ENCODE data around the gene OAS3. TPM values are rescaled to one million over a fixed set of nuclear protein-coding genes. Genes with fewer than 3 reads are reported as not detected.

OAS3 gene
- total RNA-seq (2014; rRNA removed; shearing (Covaris generic)), result 0.45 and 0.76 TPM in 2 replicates

DNA sequence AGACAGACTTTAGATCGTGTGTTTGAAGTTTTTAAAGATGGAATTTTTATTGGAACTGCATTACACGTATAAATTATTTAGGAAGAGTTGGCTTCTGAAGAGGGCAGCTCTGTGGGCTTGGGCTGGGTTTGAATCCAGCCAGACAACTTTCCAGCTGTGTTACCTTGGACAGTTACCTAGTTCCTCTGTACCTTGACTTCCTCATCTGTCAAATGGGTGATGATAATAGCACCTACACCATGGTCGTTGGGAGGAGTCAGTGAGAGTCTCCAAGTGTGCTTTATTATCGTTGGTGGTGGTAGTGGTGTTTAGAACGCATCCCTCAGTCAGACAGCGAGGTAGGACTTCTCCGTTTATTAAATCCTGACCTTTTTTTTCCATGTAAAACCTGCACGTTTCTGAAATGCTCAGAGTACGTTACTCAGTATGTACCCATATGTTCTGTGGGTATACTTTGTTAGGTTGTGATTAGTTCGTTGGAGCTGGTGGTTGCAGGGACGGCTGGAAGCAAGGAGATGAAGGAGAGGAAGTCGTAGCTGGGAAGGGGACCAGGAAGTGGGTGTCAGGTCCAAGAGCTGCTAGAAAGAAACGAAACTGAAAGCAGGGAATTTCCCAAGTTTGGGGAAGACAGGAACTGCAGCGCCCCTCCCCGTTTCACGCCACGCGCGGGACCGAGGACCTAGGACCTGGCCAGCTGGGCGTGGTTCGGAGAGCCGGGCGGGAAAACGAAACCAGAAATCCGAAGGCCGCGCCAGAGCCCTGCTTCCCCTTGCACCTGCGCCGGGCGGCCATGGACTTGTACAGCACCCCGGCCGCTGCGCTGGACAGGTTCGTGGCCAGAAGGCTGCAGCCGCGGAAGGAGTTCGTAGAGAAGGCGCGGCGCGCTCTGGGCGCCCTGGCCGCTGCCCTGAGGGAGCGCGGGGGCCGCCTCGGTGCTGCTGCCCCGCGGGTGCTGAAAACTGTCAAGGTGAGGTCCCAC lies at the start of gene OAS3:
Gene OAS3 (plus strand): TSS at position 734 of the 979 bp plus-strand sequence. CDS start 57 bp downstream, at position 791.
- H3K36me3 ChIP-seq, result no peaks in the 10 kb centered on the region
- DNase-seq, result peak; percentile 6
- no peaks in the 10 kb centered on the region for H3K27me3 ChIP-seq
- H3K4me3 ChIP-seq, result peak within 1 kb of the TSS; percentile 39
- H3K4me1 ChIP-seq, result no peaks in the 10 kb centered on the region
- no peaks in the 10 kb centered on the region for H3K9me3 ChIP-seq (replicated peaks)
- H3K27ac ChIP-seq, result no peak within 1 kb of the TSS

- Histone ChIP-seq H3K27me3 (no peaks in the 10 kb centered on the region), H3K36me3 (no peaks in the 10 kb centered on the region), H3K9me3 (replicated peaks) (no peaks in the 10 kb centered on the region), H3K4me3 (no peak overlapping the region), H3K4me1 (no peaks in the 10 kb centered on the region), H3K27ac (no peak overlapping the region)
- DNase-seq, result no peak
Measured at GRCh38 chr12:112891093-112892024, 46.9 kb upstream of the OAS3 start.

GRCh38 chr12:112892856-112893255 lies 45.4 kb upstream of the OAS3 start:
- Histone ChIP-seq H3K36me3 (no peaks in the 10 kb centered on the region), H3K27ac (no peak overlapping the region), H3K9me3 (replicated peaks) (no peaks in the 10 kb centered on the region), H3K27me3 (0 out of 2 replicates have a peak, but pooled peaks cover 2% of the 10 kb centered on the region), H3K4me3 (no peak overlapping the region), H3K4me1 (no peaks in the 10 kb centered on the region)
- no peak for DNase-seq

DNA sequence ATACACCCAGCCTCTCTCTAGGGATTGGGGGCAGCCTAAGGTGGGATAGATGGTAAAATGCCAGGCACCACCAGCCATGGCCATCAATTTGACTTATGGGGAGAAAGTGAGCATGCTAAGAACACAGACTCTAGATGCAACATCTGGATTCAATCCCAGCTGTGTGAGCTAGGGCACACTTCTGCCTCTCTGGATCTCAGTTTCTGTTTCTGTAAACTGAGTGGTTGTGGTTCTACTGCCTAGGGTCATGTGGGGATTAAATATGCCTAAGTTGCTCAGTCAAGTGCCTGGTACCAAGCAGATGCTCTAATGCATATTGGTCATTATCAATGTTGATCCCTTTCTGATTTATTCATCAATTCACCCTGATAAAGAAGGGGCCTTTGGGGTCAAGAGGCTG lies 44.1 kb upstream of the OAS3 start:
- no peaks in the 10 kb centered on the region for H3K36me3 ChIP-seq
- H3K4me3 ChIP-seq, result no peak overlapping the region
- H3K27ac ChIP-seq, result no peak overlapping the region
- DNase-seq, result no peak
- H3K4me1 ChIP-seq, result no peaks in the 10 kb centered on the region
- H3K27me3 ChIP-seq, result 0 out of 2 replicates have a peak, but pooled peaks cover 2% of the 10 kb centered on the region
- no peaks in the 10 kb centered on the region for H3K9me3 ChIP-seq (replicated peaks)

- no peaks in the 10 kb centered on the region for H3K9me3 ChIP-seq (replicated peaks)
- H3K27me3 ChIP-seq, result 0 out of 2 replicates have a peak, but pooled peaks cover 2% of the 10 kb centered on the region
- H3K27ac ChIP-seq, result no peak overlapping the region
- no peak overlapping the region for H3K4me3 ChIP-seq
- no peaks in the 10 kb centered on the region for H3K36me3 ChIP-seq
- H3K4me1 ChIP-seq, result no peaks in the 10 kb centered on the region
- DNase-seq, result no peak
Measured at GRCh38 chr12:112898380-112898779, 39.9 kb upstream of the OAS3 start.

DNA sequence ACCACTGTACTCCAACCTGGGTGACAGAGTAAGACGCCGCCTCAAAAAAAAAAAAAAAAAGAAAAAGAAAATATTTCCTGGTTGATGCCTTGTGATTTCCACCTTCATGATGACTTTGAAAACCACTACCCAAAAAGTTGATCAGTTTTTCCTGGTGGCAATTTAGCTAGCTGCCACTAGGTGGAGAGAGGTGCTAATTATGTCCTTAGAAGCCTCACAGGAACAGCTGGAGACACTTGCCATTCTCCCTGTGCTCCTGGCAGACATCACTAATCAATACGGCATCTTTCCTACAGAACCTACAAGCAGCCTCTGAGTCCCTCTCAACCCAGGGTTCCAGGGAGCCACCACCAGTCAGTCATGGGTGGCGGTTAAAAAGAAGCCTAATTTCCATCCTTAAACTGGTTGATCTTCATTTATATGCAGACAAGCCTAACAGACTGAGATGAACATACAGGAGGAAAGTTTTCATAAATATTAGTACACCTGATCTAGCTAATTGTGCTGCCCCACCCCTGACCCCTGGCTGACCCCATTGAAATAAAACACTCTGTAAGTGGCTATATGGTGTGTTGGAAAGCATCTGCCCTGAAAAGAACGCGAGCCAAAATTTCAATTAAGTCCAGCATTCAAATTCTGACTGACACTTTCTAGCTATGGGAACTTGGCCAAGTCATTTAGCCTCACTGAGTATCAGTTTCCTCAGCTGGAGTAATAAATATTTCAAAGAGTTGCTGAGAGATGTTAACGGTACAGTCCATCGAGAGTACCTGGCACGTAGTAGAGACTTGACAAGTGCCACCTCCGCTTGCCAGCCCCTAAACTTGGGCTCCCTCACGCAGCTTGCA lies 37.8 kb upstream of the OAS3 start:
- DNase-seq, result peak; percentile 12 to 53
- no peak overlapping the region for H3K27ac ChIP-seq
- H3K27me3 ChIP-seq, result 0 out of 2 replicates have a peak, but pooled peaks cover 2% of the 10 kb centered on the region
- H3K4me1 ChIP-seq, result no peaks in the 10 kb centered on the region
- H3K9me3 ChIP-seq (replicated peaks), result no peaks in the 10 kb centered on the region
- no peaks in the 10 kb centered on the region for H3K36me3 ChIP-seq
- H3K4me3 ChIP-seq, result no peak overlapping the region

DNA sequence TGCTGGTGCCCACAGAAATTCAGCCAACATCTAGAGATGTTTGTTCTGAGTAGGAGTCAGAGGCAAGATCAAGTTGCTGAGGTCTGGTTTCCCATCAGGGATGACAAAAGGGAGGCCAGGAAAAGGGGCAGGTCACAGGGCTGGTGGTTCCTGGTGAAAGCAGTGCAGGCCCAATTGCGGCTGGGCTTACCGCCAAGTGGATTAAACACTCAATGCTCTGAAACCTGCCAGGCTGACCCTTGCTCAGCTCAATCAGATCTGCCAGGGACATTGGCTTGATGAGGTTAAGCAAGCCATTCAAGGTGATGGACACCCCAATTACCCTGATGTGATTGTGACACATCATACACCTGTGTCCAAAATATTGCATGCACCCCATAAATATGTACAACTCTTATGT lies 37.0 kb upstream of the OAS3 start:
- H3K27me3 ChIP-seq, result 0 out of 2 replicates have a peak, but pooled peaks cover 2% of the 10 kb centered on the region
- no peaks in the 10 kb centered on the region for H3K36me3 ChIP-seq
- H3K27ac ChIP-seq, result no peak overlapping the region
- no peaks in the 10 kb centered on the region for H3K9me3 ChIP-seq (replicated peaks)
- DNase-seq, result no peak
- H3K4me1 ChIP-seq, result no peaks in the 10 kb centered on the region
- H3K4me3 ChIP-seq, result no peak overlapping the region

DNA sequence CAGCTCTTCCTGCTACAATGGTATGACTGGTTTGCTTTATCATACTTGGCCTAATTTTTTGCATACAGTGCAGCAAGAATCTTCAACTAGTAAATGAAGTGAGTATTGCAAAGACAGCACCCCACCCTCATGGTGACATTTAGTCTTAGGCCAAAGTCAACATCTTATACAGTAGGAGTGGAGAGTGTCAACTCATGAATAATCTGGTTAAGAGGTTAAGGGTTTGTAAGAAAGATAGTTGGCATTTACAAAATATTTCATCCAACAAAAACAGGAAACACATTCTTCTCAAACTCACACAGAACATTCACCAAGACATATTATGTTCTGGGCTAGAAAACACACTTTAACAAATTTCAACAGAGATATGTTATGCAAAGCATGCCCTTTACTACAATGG lies 33.7 kb upstream of the OAS3 start:
- H3K4me3 ChIP-seq, result no peak overlapping the region
- DNase-seq, result no peak
- H3K27ac ChIP-seq, result no peak overlapping the region
- H3K4me1 ChIP-seq, result no peaks in the 10 kb centered on the region
- H3K9me3 ChIP-seq (replicated peaks), result no peaks in the 10 kb centered on the region
- no peaks in the 10 kb centered on the region for H3K36me3 ChIP-seq
- no peaks in the 10 kb centered on the region for H3K27me3 ChIP-seq

DNA sequence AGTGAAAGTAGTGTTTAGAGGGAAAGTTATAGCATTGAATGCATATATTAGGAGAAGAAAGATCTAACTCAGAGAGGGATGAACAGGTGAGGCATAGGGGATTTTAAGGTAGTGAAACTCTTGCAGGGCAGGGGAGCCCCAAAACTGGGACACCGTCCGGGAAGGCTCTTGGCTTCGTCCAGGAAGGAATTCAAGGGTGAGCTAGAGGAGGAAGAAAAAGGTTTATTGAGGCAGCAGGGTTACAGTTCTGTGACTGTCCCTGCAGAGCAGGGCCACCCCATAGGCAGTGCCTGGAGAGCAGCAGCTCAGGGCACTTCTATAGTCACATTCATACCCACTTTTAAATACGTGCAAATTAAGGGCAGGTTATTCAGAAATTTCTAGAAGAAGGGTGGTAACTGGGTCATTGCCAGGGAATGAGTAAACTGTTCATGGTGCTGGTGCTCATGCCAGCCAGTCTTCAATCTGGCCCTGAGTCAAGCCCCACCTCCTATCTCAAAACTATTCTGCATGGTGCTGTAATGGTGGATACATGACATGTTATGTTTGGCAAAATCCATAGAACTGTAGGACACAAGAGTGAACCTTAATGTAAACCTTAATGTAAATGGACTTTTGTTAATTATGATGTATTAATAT lies 32.7 kb upstream of the OAS3 start:
- Histone ChIP-seq H3K27me3 (no peaks in the 10 kb centered on the region), H3K27ac (no peak overlapping the region), H3K9me3 (replicated peaks) (no peaks in the 10 kb centered on the region), H3K4me1 (no peaks in the 10 kb centered on the region), H3K36me3 (no peaks in the 10 kb centered on the region), H3K4me3 (no peak overlapping the region)
- no peak for DNase-seq

GRCh38 chr12:112906712-112907414 lies 31.4 kb upstream of the OAS3 start, which contains the start of gene OAS1:
OAS1 (plus strand) TSS chr12:112906962; CDS start chr12:112907040, 78 bp downstream.
- H3K4me1 ChIP-seq, result no peaks in the 10 kb centered on the region
- H3K36me3 ChIP-seq, result no peaks in the 10 kb centered on the region
- H3K4me3 ChIP-seq, result no peak within 1 kb of the TSS
- no peaks in the 10 kb centered on the region for H3K27me3 ChIP-seq
- H3K27ac ChIP-seq, result no peak within 1 kb of the TSS
- no peaks in the 10 kb centered on the region for H3K9me3 ChIP-seq (replicated peaks)
- no peak for DNase-seq

DNA sequence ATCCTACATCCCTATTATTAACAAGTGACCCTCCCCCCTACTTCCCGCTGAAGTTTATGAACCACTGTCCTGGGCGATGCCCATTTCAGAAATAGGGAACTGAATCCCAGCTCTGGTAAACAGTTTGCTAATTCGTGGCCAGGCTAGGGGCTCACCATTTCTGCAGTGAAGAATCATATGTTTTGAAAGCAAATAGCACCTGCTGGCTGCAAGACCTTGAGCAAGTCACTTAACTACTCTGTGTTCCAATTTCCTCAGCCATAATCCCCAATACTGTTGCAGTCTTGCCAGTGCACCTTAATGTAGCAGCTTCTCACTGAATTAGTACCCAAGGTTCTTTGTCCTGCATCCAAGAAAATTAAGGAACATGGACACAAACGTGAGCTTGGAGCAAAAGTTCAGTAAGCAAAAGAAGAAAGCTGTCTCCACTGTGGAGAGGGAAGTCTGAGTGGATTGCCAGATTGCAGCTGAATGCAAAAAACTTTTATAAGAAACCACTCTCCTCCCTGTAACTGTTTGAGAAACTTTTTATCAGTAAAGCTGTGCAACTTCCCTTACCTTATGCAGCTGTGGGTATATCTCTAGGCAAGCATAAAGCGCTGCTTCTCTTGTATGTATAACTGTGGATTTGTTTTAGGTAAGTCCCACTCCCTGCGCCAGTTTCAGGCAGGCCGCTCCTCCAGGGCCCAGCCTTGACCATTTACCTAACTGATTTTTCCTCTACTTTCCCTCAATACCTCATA lies 30.7 kb upstream of the OAS3 start:
- Histone ChIP-seq H3K4me3 (no peak overlapping the region), H3K36me3 (no peaks in the 10 kb centered on the region), H3K4me1 (no peaks in the 10 kb centered on the region), H3K9me3 (replicated peaks) (no peaks in the 10 kb centered on the region), H3K27me3 (no peaks in the 10 kb centered on the region), H3K27ac (no peak overlapping the region)
- DNase-seq, result no peak

DNA sequence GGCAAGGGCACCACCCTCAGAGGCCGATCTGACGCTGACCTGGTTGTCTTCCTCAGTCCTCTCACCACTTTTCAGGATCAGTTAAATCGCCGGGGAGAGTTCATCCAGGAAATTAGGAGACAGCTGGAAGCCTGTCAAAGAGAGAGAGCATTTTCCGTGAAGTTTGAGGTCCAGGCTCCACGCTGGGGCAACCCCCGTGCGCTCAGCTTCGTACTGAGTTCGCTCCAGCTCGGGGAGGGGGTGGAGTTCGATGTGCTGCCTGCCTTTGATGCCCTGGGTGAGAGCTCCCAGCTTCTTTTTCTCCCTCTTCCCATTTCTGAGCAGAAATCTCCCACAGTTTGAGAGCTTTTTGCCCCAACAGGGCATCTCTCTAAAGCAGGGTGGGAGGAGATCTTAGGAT lies 29.7 kb upstream of the OAS3 start:
- Histone ChIP-seq H3K27ac (no peak overlapping the region), H3K9me3 (replicated peaks) (peaks cover 4% of the 10 kb centered on the region; the same call in 1 of the 2 replicates), H3K4me3 (no peak overlapping the region), H3K27me3 (no peaks in the 10 kb centered on the region), H3K4me1 (no peaks in the 10 kb centered on the region), H3K36me3 (no peaks in the 10 kb centered on the region)
- no peak for DNase-seq

All from SJCRH30 (cell line).